HepG2 (cell line): ENCODE measurements around the gene ZFHX3. TPM values are rescaled to one million over a fixed set of nuclear protein-coding genes. Genes with fewer than 3 reads are reported as not detected.

Experiments used
- AHR ChIP-seq: IDR thresholded peaks from 2 replicates; pipeline ENCODE4 v1.6.1; 2018; ENCODE audit warnings: missing genetic modification reagents, missing compliant biosample characterization
- ATF1 ChIP-seq: IDR thresholded peaks from 2 replicates; pipeline ENCODE4 v1.6.1; 2016; ENCODE audit warnings: mild to moderate bottlenecking, control low read depth
- DNMT3B ChIP-seq: conservative IDR thresholded peaks from 2 replicates; pipeline ENCODE4 v1.6.1; 2016; ENCODE audit warnings: missing biosample characterization, control low read depth
- EED ChIP-seq: sonication (generic); formaldehyde crosslinking; IDR thresholded peaks from 2 replicates; pipeline ENCODE4 v1.5.0; 2020; ENCODE audit warnings: mild to moderate bottlenecking, missing genetic modification reagents
- GATAD1 ChIP-seq: IDR thresholded peaks from 2 replicates; pipeline ENCODE4 v1.6.1; 2016; ENCODE audit warnings: missing genetic modification reagents, missing compliant biosample characterization
- GLI4 ChIP-seq: sonication (generic); formaldehyde crosslinking; IDR thresholded peaks from 2 replicates; pipeline ENCODE4 v1.5.1; 2020; ENCODE audit warnings: missing genetic modification reagents, mild to moderate bottlenecking, moderate library complexity, borderline replicate concordance
- HDAC2 ChIP-seq: sonication (generic); formaldehyde crosslinking; IDR thresholded peaks from 2 replicates; pipeline ENCODE4 v1.4.0; 2020; ENCODE audit warnings: missing genetic modification reagents
- HINFP ChIP-seq: sonication (generic); formaldehyde crosslinking; IDR thresholded peaks from 2 replicates; pipeline ENCODE4 v1.4.0; 2020; ENCODE audit warnings: low read depth, mild to moderate bottlenecking, missing genetic modification reagents
- ISX ChIP-seq: sonication (generic); formaldehyde crosslinking; conservative IDR thresholded peaks from 2 replicates; pipeline ENCODE4 v1.5.0; 2020; ENCODE audit warnings: missing genetic modification reagents
- LRRFIP1 ChIP-seq: sonication (generic); formaldehyde crosslinking; conservative IDR thresholded peaks from 2 replicates; pipeline ENCODE4 v1.4.0; 2020; ENCODE audit warnings: missing genetic modification reagents
- NFE2L1 ChIP-seq: sonication (generic); formaldehyde crosslinking; IDR thresholded peaks from 2 replicates; pipeline ENCODE4 v1.4.0; 2020; ENCODE audit warnings: missing genetic modification reagents, mild to moderate bottlenecking, borderline replicate concordance
- POLR2G ChIP-seq: fragments of 200-400 bp; formaldehyde crosslinking; IDR thresholded peaks from 2 replicates; pipeline ENCODE4 v1.6.1; 2018; ENCODE audit warnings: mild to moderate bottlenecking, low read depth, low read length, moderate library complexity
- RXRB ChIP-seq: IDR thresholded peaks from 2 replicates; pipeline ENCODE4 v1.6.1; 2016; ENCODE audit warnings: borderline replicate concordance, missing genetic modification reagents, missing compliant biosample characterization
- SAFB2 ChIP-seq: sonication (generic); formaldehyde crosslinking; IDR thresholded peaks from 2 replicates; pipeline ENCODE4 v1.5.1; 2020; ENCODE audit warnings: missing genetic modification reagents, low read depth, mild to moderate bottlenecking, borderline replicate concordance
- SP4 ChIP-seq: sonication (generic); formaldehyde crosslinking; IDR thresholded peaks from 2 replicates; pipeline ENCODE4 v1.8.1; 2023; ENCODE audit warnings: mild to moderate bottlenecking, missing genetic modification reagents
- ZFP37 ChIP-seq: sonication (generic); formaldehyde crosslinking; IDR thresholded peaks from 2 replicates; pipeline ENCODE4 v1.4.0; 2020; ENCODE audit warnings: missing genetic modification reagents, borderline replicate concordance
- ZNF207 ChIP-seq: fragments of 450-650 bp; IDR thresholded peaks from 2 replicates; pipeline ENCODE4 v1.6.1; 2016; ENCODE audit warnings: antibody characterized with exemption, borderline replicate concordance
- ZNF24 ChIP-seq: fragments of 450-650 bp; IDR thresholded peaks from 2 replicates; pipeline ENCODE4 v1.6.1; 2017; ENCODE audit warnings: antibody characterized with exemption, mild to moderate bottlenecking
- ZNF281 ChIP-seq: sonication (generic); formaldehyde crosslinking; IDR thresholded peaks from 2 replicates; pipeline ENCODE4 v1.4.0; 2020; ENCODE audit warnings: missing genetic modification reagents, borderline replicate concordance
- ZNF510 ChIP-seq: sonication (generic); formaldehyde crosslinking; IDR thresholded peaks from 2 replicates; pipeline ENCODE4 v1.4.0; 2020; ENCODE audit warnings: low read depth, mild to moderate bottlenecking, missing genetic modification reagents
- ZNF644 ChIP-seq: IDR thresholded peaks from 2 replicates; pipeline ENCODE4 v1.6.1; 2016; ENCODE audit warnings: low read depth
- ZNF720 ChIP-seq: sonication (generic); formaldehyde crosslinking; IDR thresholded peaks from 2 replicates; pipeline ENCODE4 v1.4.0; 2020; ENCODE audit warnings: missing genetic modification reagents
- polyA plus RNA-seq, 8 experiments: library from polyadenylated mRNA; depleted of rRNA in 3 of 8; stranded (reverse) in 7 of 8; unstranded in 1 of 8; fragments of >200 nt; fragmentation: Illumina TruSeq in 4 of 8; extraction: Trizol in 4 of 8; gene quantifications; 2 replicates each; pipeline versions ENCODE4 v1.2.1 to v1.2.3, GENCODE V29; 2011 to 2016; ENCODE audit warnings: low read depth in 4 of 8, missing spikeins in 1 of 8, mixed read lengths in 1 of 8; ENCODE audit not compliant: insufficient read depth in 1 of 8
- total RNA-seq, 5 experiments: library from RNA; depleted of rRNA; stranded (reverse); fragments of >200 nt; fragmentation: Illumina TruSeq; extraction: Trizol; gene quantifications; 2 replicates each; pipeline ENCODE4 v1.2.3, GENCODE V29; 2016; ENCODE audit warnings: low read depth in 1 of 5

Gene ZFHX3
- total and polyA plus RNA-seq, 2 of the 13 experiments (the other 11 are each of a cell fraction or from before 2014, with no cell fraction given): 5.0 to 6.0 TPM

- peak; percentile 45; the same call in 1 of the 2 replicates for TF ChIP-seq ATF1 (CRISPR knock-in tag)
- peak; percentile 69; the same call in 1 of the 2 replicates for TF ChIP-seq GATAD1 (CRISPR knock-in tag)
- peak; percentile 46; the same call in 1 of the 2 replicates for TF ChIP-seq POLR2G
- peak; percentile 67; the same call in 1 of the 2 replicates for TF ChIP-seq GLI4
- peak; percentile 87; the same call in 1 of the 2 replicates for TF ChIP-seq HDAC2 (CRISPR knock-in tag)
- no peak for TF ChIP-seq LRRFIP1 (CRISPR knock-in tag)
- TF ChIP-seq HINFP (CRISPR knock-in tag): peak; percentile 11; the same call in 1 of the 2 replicates
- no peak for TF ChIP-seq EED
- peak; percentile 19; the same call in 1 of the 2 replicates for TF ChIP-seq AHR
- TF ChIP-seq ZFP37: peak; percentile 47; the same call in 1 of the 2 replicates
- TF ChIP-seq ZNF281 (CRISPR knock-in tag): peak; percentile 58; the same call in 1 of the 2 replicates
- no peak for TF ChIP-seq ISX
- no peak for TF ChIP-seq ZNF207
- no peak for TF ChIP-seq ZNF720 (CRISPR knock-in tag)
- TF ChIP-seq ZNF24: no peak
- no peak; the same call in 1 of the 2 replicates for TF ChIP-seq SAFB2 (CRISPR knock-in tag)
- TF ChIP-seq SP4 (CRISPR knock-in tag): no peak
- no peak for TF ChIP-seq NFE2L1
- TF ChIP-seq DNMT3B (CRISPR knock-in tag): 0 out of 2 replicates have a peak, but pooled peaks have one; percentile 63
- peak; percentile 90 for TF ChIP-seq RXRB (CRISPR knock-in tag)
- TF ChIP-seq ZNF510: no peak
- peak; percentile 67 for TF ChIP-seq ZNF644 (CRISPR knock-in tag)
Observed at GRCh38 chr16:72877374-72878028, 170.4 kb downstream of the ZFHX3 start (continued).
